Right lobe of liver (tissue), 4 donors: ENCODE data around the gene CTNNBIP1.

ENCODE experiments used
- POLR2A ChIP-seq: fragments of 450-650 bp; IDR thresholded peaks from one replicate; pipeline ENCODE4 v1.6.1; 2017; ENCODE audit warnings: antibody characterized with exemption, mild to moderate bottlenecking
- TF ChIP-seq, protein P1 (sequence below), 4 donors: fragments of 200-600 bp in 3 of 4; fragments of 450-650 bp in 1 of 4; IDR thresholded peaks; one replicate each; pipeline versions ENCODE4 v1.5.1 to v1.8.0; 2016 to 2022; ENCODE audit warnings: antibody characterized with exemption in 4 of 4, mild to moderate bottlenecking in 2 of 4
- donor health status: DM: no; HTN: no; CAD: no.
- donor health status: DM: no; HTN: no; CAD: no.
- donor health status: DM: no; HTN: yes; CAD: no.

DNA sequence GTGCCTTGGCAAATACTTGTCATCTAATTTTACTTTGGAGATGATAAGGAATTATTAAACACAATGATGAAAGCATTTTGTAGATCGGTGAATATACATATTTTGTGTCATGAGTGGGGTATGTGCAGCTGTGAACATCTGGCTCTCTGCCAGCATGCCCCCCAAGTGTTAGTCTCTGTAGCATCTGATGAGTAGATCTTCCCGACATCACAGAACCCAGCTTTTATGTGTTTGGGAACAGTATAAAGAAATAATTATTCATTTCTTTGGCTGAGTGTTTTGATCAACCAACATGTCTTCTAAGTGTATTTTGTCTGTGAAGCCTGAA, 4.5 kb upstream of the CTNNBIP1 start:
- TF ChIP-seq, protein P1, sequence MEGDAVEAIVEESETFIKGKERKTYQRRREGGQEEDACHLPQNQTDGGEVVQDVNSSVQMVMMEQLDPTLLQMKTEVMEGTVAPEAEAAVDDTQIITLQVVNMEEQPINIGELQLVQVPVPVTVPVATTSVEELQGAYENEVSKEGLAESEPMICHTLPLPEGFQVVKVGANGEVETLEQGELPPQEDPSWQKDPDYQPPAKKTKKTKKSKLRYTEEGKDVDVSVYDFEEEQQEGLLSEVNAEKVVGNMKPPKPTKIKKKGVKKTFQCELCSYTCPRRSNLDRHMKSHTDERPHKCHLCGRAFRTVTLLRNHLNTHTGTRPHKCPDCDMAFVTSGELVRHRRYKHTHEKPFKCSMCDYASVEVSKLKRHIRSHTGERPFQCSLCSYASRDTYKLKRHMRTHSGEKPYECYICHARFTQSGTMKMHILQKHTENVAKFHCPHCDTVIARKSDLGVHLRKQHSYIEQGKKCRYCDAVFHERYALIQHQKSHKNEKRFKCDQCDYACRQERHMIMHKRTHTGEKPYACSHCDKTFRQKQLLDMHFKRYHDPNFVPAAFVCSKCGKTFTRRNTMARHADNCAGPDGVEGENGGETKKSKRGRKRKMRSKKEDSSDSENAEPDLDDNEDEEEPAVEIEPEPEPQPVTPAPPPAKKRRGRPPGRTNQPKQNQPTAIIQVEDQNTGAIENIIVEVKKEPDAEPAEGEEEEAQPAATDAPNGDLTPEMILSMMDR (IDR thresholded peaks at IDR 0.05), result peak in 2 of 4 donors; percentile 27 to 36
- no peak for TF ChIP-seq POLR2A
